ENCODE results near the gene MCUR1.
"Not testable (repeated sequence)": the region's sequence is repeated elsewhere in the genome, so short reads cannot be mapped to it uniquely, and the experiment has no call there.

MCUR1 gene

GRCh38 chr6:13828656-13829301 is 14.4 kb upstream of the MCUR1 start:
- not testable (repeated sequence) for DNase-seq (ENCODE audit: low spot score)

GRCh38 chr6:13827032-13827431 is 12.7 kb upstream of the MCUR1 start:
- no peak for DNase-seq (ENCODE audit: low spot score)

- no peak for DNase-seq (ENCODE audit: low spot score)
Measured at GRCh38 chr6:13825871-13826270, 11.5 kb upstream of the MCUR1 start.

DNA sequence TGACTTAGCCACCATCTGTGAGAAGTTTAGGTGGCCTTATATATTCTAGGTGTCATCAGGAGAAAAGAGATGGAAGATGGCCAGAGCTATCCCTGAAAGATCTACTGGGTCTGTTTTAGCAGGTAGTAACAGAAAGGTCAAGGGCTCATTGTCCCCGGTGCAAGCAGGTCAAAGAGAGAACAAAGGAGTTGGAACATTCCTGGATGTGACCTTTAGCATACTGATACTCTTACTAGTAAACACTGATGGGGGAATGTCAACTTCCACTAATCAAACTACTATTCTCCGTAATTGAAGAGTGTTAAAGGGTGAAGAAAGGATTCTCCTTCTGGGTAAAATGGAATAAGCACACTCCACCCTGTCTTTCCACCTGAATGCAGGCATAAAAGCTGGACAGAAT is 4.0 kb upstream of the MCUR1 start:
- no peak for DNase-seq (ENCODE audit: low spot score)

DNA sequence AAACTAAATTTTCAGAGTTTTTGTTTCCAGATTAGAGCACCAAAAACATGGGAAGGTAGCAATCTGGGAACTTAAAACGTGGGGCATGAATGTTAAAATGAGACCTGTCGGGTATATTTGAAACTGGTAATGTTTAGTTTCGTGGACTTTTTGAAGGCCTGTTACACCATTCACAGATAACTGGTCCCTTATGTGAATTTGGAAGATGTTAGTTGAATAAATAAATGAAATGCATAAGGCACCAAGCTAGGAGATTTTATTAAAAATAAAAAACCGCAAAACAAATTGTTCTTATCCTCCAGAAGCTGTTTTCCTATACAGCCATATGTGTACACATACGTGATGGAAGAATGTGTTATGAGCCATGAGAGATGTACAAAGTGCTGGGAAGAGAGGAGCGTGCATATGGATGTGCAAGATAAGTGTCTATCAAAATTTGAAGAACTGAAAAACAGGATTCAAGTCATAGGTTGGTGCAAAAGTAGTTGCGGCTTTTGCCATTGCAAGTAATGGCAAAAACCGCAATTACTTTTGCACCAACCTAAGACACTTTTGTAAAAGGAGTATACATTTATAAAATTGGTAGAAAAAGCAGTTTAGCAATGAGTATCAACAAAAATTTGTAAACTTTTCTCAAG is 700 bp upstream of the MCUR1 start:
- DNase-seq (ENCODE audit: low spot score), result no peak

DNA sequence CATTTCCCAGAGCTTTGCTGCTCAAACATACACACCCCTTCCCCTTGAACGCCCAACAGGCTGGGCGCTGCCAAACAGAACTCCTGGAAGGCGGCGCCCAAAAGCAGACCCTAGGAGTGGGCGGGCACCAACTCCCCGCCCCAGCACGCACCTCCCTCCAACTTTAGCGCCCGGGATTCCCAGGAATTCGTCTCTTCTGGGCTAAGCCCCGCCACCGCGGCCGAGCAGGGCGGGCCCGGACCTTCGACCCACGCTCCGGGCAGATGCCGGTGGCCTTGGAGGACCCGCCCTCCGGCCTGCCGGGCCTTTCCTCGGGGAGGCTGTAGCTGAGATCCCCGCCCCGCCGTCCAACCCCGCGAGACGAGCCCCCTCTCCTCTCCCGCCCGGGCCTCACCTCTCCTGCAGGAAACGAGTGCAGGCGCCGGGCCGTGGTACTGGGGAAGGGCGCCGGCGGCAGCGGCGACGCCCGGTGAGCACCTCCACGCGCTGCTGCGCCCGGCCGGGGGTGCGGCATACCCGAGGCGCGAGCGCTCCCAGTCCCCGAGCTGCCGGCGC is 659 bp downstream of the MCUR1 start:
- peak; percentile 86 for DNase-seq (ENCODE audit: low spot score)

DNA sequence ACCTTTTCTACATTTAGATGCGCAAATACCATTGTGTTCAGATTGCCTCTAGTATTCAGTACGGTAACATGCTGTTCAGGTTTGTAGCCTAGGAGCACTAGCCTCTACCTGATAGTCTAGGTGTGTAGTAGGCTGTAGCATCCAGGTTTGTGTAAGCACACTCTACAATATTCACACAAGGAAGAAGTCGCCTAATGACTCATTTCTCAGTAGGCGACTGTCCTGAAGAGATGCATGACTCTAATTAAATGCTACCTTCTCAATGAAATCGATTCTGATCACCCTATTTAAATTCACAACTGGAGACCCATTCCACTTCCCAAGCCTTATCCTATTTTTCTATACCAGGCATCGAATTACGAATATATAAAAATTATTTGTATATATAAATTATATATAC is 1.3 kb downstream of the MCUR1 start:
- no peak for DNase-seq (ENCODE audit: low spot score)

- DNase-seq (ENCODE audit: low spot score), result no peak
Measured at GRCh38 chr6:13812359-13812642, 2.1 kb downstream of the MCUR1 start.

- no peak for DNase-seq (ENCODE audit: low spot score)
Measured at GRCh38 chr6:13811627-13812358, 2.6 kb downstream of the MCUR1 start.

DNA sequence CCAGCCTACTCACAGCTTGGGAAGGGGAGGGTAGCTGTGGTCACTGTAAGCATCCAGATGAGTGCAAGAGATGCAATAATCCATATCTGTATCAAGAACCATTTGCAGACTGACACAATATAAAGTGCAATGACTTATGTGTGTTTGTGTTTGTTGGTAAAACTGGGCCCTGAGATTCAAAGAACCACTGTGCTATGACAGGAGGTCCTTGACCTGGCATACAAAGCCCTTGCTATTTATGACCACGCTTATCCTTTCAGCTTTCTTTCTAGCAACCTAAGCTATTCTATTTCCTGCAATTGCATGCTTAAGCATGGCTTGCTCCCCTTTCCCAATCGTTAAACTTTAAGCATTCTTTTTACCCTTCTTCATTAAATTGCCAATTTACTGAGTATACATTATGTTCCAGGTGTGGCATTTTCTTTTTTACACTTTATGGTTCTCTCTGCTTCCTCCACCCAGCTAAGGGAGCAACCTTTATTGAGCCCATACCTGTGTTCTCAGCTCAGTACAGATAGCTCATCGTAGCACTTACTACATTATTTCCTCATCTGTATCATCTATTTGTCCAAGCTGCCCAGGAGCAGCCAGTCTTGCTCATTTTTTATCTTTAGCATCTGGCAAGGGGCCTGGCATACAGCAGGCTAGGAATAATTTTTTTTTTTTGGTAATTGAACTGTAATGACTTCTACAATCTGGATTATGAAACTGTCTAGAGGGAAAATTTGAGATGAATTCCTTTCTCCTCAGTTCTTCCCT is 3.5 kb downstream of the MCUR1 start:
- DNase-seq (ENCODE audit: low spot score), result no peak

DNA sequence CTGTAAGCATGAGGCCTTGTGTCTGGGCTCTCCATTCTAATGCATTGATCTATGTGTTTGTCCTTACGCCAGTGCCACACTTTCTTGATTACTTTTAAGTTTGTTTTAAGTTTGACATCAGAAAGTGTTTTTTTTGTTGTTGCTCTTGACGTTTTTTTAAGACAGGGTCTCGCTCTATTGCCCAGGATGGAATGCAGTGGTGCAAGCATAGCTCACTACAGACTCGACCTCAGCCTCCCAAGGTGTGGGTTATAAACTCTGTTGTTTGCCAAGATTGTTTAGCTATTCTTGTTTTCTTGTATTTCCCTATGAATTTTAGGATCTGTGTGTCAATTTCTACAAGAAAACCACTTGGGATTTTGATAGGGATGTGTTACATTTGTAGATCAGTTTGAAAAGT is 5.6 kb downstream of the MCUR1 start:
- DNase-seq (ENCODE audit: low spot score), result no peak

GRCh38 chr6:13807696-13808095 is 6.7 kb downstream of the MCUR1 start:
- DNase-seq (ENCODE audit: low spot score), result no peak

DNA sequence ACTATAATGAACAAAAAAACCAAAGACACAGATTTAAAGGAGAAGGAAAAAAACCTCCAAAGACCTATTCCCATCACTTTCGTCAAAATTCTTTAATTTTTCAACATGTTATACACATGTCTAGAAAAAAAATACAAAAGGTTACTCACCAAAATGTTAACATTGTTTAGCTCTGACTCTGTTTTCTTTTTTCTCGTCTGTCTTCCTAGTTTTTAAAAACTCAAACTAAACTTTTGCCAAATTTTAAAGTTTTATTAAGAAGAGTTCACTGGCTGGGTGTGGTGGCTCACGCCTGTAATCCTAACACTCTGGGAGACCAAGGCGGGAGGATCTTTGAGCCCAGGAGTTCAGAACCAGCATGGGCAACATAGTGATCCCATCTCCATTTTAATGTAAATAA is 10.8 kb downstream of the MCUR1 start:
- no peak for DNase-seq (ENCODE audit: low spot score)

DNA sequence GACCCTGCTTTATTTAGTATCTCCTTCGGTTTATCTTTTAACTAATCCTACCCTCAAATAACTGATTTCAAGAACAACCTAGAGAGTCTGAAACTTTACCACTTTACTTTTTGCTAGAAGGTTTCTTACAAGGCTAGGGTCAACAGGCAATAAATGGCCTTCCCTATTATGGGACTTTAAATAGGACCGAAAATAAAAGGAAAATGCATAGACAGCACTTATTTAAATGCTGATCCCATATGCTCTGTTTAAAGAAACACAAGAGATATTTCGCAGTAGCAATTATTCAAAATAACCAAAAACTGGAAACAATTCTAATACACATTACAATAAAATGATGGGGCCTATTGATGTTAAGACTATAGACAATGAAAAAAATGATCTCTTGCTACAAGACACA is 13.7 kb downstream of the MCUR1 start:
- DNase-seq (ENCODE audit: low spot score), result no peak

GRCh38 chr6:13796781-13797180 is 17.6 kb downstream of the MCUR1 start:
- no peak for DNase-seq (ENCODE audit: low spot score)

DNA sequence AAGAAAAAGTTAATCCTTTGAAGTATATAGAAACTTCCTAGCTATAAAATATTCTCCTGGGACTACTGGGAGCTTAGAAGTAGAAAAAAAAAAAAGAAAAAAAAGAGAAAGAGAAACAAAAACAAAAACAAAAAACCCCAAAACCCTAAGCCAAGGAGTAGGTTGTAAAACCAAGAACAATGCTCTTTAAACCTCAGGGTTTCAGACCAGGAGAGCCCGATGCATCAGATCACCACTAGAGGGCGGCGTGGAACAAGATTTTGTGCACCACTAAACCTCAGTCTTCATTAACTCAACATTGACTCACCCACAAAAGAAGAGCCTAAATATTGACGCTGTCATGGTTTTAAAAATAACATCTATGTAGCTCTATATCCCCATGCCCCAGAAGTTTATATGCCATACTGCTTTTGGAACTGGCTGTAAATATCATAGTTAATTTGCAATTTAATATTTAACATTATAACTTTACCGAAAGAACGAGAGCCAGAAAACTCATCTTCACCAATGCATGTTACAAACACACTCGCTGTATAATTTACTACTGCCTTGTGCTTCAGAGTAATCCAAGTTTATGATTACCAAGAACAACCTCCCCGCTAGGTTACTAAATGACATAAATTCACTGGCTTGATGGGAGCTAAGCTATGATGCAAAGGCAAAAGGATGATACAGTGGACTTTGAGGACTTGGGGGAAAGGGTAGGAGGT is 19.2 kb downstream of the MCUR1 start:
- DNase-seq (ENCODE audit: low spot score), result peak; percentile 82

- DNase-seq (ENCODE audit: low spot score), result no peak
Measured at GRCh38 chr6:13794184-13794583, 20.2 kb downstream of the MCUR1 start.

- no peak for DNase-seq (ENCODE audit: low spot score)
Measured at GRCh38 chr6:13789746-13790145, 24.6 kb downstream of the MCUR1 start.

- DNase-seq (ENCODE audit: low spot score), result no peak
Measured at GRCh38 chr6:13788820-13789219, 25.5 kb downstream of the MCUR1 start.

DNA sequence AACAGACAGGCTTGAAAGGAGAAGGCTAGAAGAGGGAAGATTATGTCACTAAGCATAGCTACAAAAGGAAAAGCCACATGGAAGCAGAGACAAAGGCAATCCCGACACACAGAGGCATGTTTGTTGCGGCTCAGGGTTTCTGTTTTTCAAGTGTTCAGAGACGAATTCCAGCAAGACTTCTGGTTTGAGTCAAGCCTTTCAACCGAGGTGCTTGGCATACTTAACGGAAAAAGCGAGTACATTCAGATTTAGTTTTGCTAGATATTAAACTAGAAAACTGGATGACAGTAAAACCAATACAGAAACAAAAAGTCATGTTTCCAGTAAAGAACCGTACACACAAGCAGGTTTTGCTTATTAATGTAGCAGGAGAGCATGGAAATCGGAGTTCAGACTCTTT is 27.2 kb downstream of the MCUR1 start:
- no peak for DNase-seq (ENCODE audit: low spot score)

DNA sequence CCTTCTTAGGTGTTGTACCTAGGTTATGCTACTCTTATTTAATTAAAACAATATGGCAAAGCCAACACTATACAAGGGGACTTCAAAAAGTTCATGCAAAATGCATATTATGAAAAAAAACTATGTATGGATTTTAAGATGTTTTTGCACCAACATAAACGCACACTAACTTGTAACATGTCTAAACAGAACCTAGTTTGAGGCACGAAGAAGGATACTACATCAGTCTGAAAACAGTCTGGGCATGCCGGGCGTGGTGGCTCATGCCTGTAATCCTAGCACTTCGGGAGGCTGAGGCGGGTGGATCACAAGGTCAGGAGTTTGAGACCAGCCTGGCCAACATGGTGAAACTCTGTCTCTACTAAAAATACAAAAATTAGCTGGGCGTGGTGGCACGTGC is 34.2 kb downstream of the MCUR1 start:
- DNase-seq (ENCODE audit: low spot score), result not testable (repeated sequence)

DNA sequence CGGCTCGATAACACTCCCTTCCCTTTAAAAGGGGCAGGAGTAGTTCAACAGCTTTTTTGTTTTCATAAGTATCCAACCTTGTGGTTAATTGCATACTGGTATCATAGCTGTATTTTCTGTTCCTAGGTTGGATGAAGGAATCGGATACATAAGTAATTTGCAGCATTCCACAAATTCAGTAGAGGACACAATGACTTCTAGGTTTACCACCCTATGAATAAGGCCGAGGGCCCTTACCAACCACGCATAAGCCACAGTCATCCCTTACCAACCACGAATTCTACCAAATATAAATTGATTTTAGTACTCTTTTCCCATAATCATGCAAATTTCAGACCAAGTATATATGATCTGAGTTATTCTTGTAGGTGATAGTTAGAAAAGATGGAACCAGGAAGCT is 36.3 kb downstream of the MCUR1 start:
- no peak for DNase-seq (ENCODE audit: low spot score)
